Measurements from ENCODE around the gene DLG5. TPM values are rescaled to one million over a fixed set of nuclear protein-coding genes. Genes with fewer than 3 reads are reported as not detected.

The DLG5 gene
- total RNA-seq, 1 donor from 2014 or later: 45.3 TPM

GRCh38 chr10:77824908-77825307 lies 101.6 kb downstream of the DLG5 start:
- TF ChIP-seq CTCF (IDR thresholded peaks at IDR 0.05; ENCODE audit: insufficient read depth, low read length, severe bottlenecking): no peak
- Histone ChIP-seq H3K27me3 (ENCODE audit: control insufficient read depth, insufficient read depth, low read length) (no peaks in the 10 kb centered on the region), H3K4me3 (ENCODE audit: low read depth, low read length) (no peak overlapping the region), H3K36me3 (ENCODE audit: control insufficient read depth, insufficient read depth, low read length) (peaks cover 19% of the 10 kb centered on the region)
- DNase-seq (ENCODE audit: low read depth): no peak
- FAIRE-seq: no peak

- no peak for TF ChIP-seq CTCF (IDR thresholded peaks at IDR 0.05; ENCODE audit: insufficient read depth, low read length, severe bottlenecking)
- FAIRE-seq (no peak), DNase-seq (ENCODE audit: low read depth) (no peak)
- Histone ChIP-seq H3K4me3 (ENCODE audit: low read depth, low read length) (no peak overlapping the region), H3K27me3 (ENCODE audit: control insufficient read depth, insufficient read depth, low read length) (no peaks in the 10 kb centered on the region), H3K36me3 (ENCODE audit: control insufficient read depth, insufficient read depth, low read length) (peaks cover 19% of the 10 kb centered on the region)
These were observed 102.6 kb downstream of the DLG5 start for GRCh38 chr10:77823811-77824542.

GRCh38 chr10:77821551-77821950 lies 105.0 kb downstream of the DLG5 start:
- no peak for TF ChIP-seq CTCF (IDR thresholded peaks at IDR 0.05; ENCODE audit: insufficient read depth, low read length, severe bottlenecking)
- Histone ChIP-seq H3K4me3 (ENCODE audit: low read depth, low read length) (no peak overlapping the region), H3K36me3 (ENCODE audit: control insufficient read depth, insufficient read depth, low read length) (peaks cover 27% of the 10 kb centered on the region), H3K27me3 (ENCODE audit: control insufficient read depth, insufficient read depth, low read length) (no peaks in the 10 kb centered on the region)
- FAIRE-seq: no peak
- DNase-seq (ENCODE audit: low read depth): no peak

DNA sequence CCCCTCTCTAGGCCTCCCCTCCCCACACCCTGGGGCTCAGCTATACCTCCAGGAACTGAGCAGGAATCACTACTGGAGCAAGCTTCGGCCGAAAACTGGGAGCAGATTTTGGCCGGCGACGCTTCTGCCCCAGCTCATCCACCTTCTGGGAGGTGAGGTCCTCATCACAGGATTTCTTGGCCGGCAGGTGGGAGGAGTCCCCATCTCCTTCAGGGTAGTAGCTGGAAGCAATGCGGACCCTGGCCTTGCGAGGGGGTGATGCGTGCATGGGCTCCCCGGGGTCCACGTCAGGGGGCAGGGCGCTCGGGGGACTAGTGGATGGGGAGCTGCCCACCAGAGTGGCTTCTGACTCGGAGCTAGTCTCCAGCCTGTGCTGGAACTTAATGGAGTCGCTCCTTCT lies 105.5 kb downstream of the DLG5 start:
- peaks cover 28% of the 10 kb centered on the region for H3K36me3 ChIP-seq (ENCODE audit: control insufficient read depth, insufficient read depth, low read length)
- TF ChIP-seq CTCF (IDR thresholded peaks at IDR 0.05; ENCODE audit: insufficient read depth, low read length, severe bottlenecking): no peak

DNA sequence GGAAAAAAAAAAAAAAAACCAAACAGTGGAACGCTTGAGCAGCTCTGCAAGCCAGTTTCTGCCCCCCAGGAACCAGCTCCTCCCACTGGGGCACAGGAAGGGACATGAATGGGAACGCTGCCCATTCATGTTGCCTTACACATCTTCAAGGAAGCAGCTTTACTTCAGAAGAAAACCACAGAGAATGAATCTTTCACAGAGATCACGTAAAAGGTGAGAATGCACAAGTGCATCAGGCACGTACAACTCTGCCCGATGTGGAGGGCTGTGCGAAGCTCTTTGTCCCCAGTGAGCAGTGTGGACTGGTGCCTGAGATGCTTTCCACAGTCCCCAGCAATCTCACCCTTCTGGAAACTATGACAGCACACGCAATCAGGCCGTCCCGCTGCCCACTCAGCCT lies 106.2 kb downstream of the DLG5 start:
- Histone ChIP-seq H3K27me3 (ENCODE audit: control insufficient read depth, insufficient read depth, low read length) (no peaks in the 10 kb centered on the region), H3K36me3 (ENCODE audit: control insufficient read depth, insufficient read depth, low read length) (peaks cover 28% of the 10 kb centered on the region), H3K4me3 (ENCODE audit: low read depth, low read length) (no peak overlapping the region)
- TF ChIP-seq CTCF (IDR thresholded peaks at IDR 0.05; ENCODE audit: insufficient read depth, low read length, severe bottlenecking): no peak
- FAIRE-seq (peak; percentile 55), DNase-seq (ENCODE audit: low read depth) (peak; percentile 84)

More for the DNA sequence above, 105.5 kb downstream of the DLG5 start:
- no peak for FAIRE-seq
- Histone ChIP-seq H3K4me3 (ENCODE audit: low read depth, low read length) (no peak overlapping the region), H3K27me3 (ENCODE audit: control insufficient read depth, insufficient read depth, low read length) (no peaks in the 10 kb centered on the region)
- no peak for DNase-seq (ENCODE audit: low read depth)
